Suprapubic skin (tissue), 4 donors: ENCODE measurements around the gene IL17F. TPM values are rescaled to one million over a fixed set of nuclear protein-coding genes. Genes with fewer than 3 reads are reported as not detected.
"Not testable (repeated sequence)": the region's sequence is repeated elsewhere in the genome, so short reads cannot be mapped to it uniquely, and the experiment has no call there.

ENCODE experiments used
- DNase-seq, 2 donors: peaks; one replicate each; pipeline ENCODE4 v3.0.0-alpha.2; 2019; ENCODE audit warnings: low spot score in 2 of 2
- H3K27ac ChIP-seq: fragments of 200-600 bp; sonication (generic); one replicate; pipeline ENCODE4 v1.5.1; 2019
- H3K27me3 ChIP-seq: fragments of 200-600 bp; sonication (generic); one replicate; pipeline ENCODE4 v1.5.1; 2019
- H3K36me3 ChIP-seq: fragments of 200-600 bp; sonication (generic); one replicate; pipeline ENCODE4 v1.5.1; 2019
- H3K4me1 ChIP-seq: fragments of 200-600 bp; sonication (generic); one replicate; pipeline ENCODE4 v1.5.1; 2019
- H3K4me3 ChIP-seq: fragments of 200-600 bp; sonication (generic); one replicate; pipeline ENCODE4 v1.5.1; 2019; ENCODE audit warnings: mild to moderate bottlenecking
- H3K9me3 ChIP-seq: fragments of 200-600 bp; sonication (generic); one replicate; pipeline ENCODE4 v1.5.1; 2019
- EP300 ChIP-seq: sonication (generic); formaldehyde crosslinking; IDR thresholded peaks from one replicate; pipeline ENCODE4 v1.6.1; 2017; ENCODE audit warnings: antibody characterized with exemption
- POLR2A ChIP-seq, 2 donors: fragments of 450-650 bp; IDR thresholded peaks; one replicate each; pipeline ENCODE4 v1.6.1; 2017; ENCODE audit warnings: antibody characterized with exemption in 2 of 2, mild to moderate bottlenecking in 2 of 2, moderate library complexity in 2 of 2
- POLR2AphosphoS5 ChIP-seq, 3 donors: sonication (generic); formaldehyde crosslinking; IDR thresholded peaks; one replicate each; pipeline ENCODE4 v1.6.1; 2017; ENCODE audit warnings: antibody characterized with exemption in 3 of 3
- WGBS: methylation state at CpG from one replicate; pipeline ENCODE4 v1.1.5; 2018; 5-methylcytosine and 5-hydroxymethylcytosine counted together
- total RNA-seq, 4 donors: library from RNA; depleted of rRNA; stranded (reverse); fragments of >200 nt; gene quantifications; one replicate each; pipeline ENCODE4 v1.1.0, GENCODE V29; 2016
- TF ChIP-seq, protein P1 (sequence below), 2 donors: fragments of 200-600 bp in 1 of 2; fragments of 450-650 bp in 1 of 2; sonication (generic) in 1 of 2; IDR thresholded peaks; one replicate each; pipeline ENCODE4 v1.5.1; 2016 to 2019; ENCODE audit warnings: antibody characterized with exemption in 2 of 2, mild to moderate bottlenecking in 1 of 2, moderate library complexity in 1 of 2

Gene IL17F
- total RNA-seq, 4 donors from 2014 or later, result not detected

DNA sequence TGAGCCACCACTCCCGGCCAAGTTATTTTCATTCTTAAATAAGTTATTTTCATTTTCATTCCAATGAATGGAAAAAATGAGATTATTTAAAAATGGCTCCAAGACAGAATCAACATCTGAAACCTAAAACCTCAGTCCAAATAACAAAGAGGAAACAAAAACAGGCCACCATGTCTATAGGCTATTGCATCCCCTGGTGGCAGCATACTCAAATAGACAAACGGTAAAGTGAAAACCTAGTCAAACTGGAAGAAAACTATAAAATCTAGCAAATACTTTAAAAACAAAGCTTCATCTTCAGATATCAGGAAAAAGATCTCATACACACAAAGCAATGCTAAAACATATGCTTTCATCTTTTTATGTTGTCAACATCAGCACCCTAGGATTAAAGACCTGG, 37.2 kb downstream of the IL17F start:
- Histone ChIP-seq H3K9me3 (no peaks in the 10 kb centered on the region), H3K27me3 (peaks cover 3% of the 10 kb centered on the region), H3K27ac (no peak overlapping the region), H3K36me3 (no peaks in the 10 kb centered on the region), H3K4me3 (no peak overlapping the region), H3K4me1 (no peaks in the 10 kb centered on the region)
- TF ChIP-seq EP300, result no peak
- no peak for TF ChIP-seq POLR2AphosphoS5 (IDR thresholded peaks at IDR 0.05)
- TF ChIP-seq, protein P1, sequence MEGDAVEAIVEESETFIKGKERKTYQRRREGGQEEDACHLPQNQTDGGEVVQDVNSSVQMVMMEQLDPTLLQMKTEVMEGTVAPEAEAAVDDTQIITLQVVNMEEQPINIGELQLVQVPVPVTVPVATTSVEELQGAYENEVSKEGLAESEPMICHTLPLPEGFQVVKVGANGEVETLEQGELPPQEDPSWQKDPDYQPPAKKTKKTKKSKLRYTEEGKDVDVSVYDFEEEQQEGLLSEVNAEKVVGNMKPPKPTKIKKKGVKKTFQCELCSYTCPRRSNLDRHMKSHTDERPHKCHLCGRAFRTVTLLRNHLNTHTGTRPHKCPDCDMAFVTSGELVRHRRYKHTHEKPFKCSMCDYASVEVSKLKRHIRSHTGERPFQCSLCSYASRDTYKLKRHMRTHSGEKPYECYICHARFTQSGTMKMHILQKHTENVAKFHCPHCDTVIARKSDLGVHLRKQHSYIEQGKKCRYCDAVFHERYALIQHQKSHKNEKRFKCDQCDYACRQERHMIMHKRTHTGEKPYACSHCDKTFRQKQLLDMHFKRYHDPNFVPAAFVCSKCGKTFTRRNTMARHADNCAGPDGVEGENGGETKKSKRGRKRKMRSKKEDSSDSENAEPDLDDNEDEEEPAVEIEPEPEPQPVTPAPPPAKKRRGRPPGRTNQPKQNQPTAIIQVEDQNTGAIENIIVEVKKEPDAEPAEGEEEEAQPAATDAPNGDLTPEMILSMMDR (IDR thresholded peaks at IDR 0.05), result no peak
- no peak for TF ChIP-seq POLR2A (IDR thresholded peaks at IDR 0.05)
- WGBS, result 93% methylated on average over 2 of the region's 2 CpGs
- no peak for DNase-seq

GRCh38 chr6:52201493-52201892, 42.8 kb downstream of the IL17F start:
- Histone ChIP-seq H3K9me3 (no peaks in the 10 kb centered on the region), H3K36me3 (no peaks in the 10 kb centered on the region), H3K4me1 (no peaks in the 10 kb centered on the region), H3K27ac (no peak overlapping the region), H3K27me3 (no peaks in the 10 kb centered on the region), H3K4me3 (no peak overlapping the region)
- no peak for DNase-seq
- no peak for TF ChIP-seq POLR2A (IDR thresholded peaks at IDR 0.05)
- TF ChIP-seq, protein P1 (IDR thresholded peaks at IDR 0.05), result no peak
- no peak for TF ChIP-seq EP300
- TF ChIP-seq POLR2AphosphoS5 (IDR thresholded peaks at IDR 0.05), result no peak

- TF ChIP-seq POLR2A (IDR thresholded peaks at IDR 0.05) (no peak), EP300 (no peak), POLR2AphosphoS5 (IDR thresholded peaks at IDR 0.05) (no peak)
- TF ChIP-seq, protein P1 (IDR thresholded peaks at IDR 0.05), result no peak
- DNase-seq, result no peak
- Histone ChIP-seq H3K36me3 (no peaks in the 10 kb centered on the region), H3K27me3 (no peaks in the 10 kb centered on the region), H3K4me3 (no peak overlapping the region), H3K27ac (no peak overlapping the region), H3K9me3 (no peaks in the 10 kb centered on the region), H3K4me1 (no peaks in the 10 kb centered on the region)
- 75% methylated on average over 1 of the region's 1 CpG for WGBS
Measured at GRCh38 chr6:52201046-52201445, 43.3 kb downstream of the IL17F start.

DNA sequence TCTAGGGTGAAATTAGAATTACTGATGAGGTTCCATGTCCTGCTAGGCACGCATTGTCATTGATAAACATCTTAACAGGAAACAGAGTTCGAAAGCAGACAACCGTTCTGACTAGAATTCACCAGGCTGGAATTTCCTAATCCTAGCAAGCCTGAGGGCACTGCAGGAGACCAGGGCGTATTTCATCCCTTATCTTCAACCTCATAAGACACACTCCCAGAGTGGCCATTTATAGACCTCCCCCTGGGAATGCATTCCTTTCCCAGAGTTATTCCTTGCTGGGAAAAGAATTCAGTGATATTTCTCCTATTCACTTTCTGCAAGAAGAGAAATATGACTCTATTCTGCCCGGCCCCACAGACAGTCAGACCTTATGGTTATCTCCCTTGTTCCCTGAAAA, 44.2 kb downstream of the IL17F start:
- not testable (repeated sequence) for H3K4me1 ChIP-seq

DNA sequence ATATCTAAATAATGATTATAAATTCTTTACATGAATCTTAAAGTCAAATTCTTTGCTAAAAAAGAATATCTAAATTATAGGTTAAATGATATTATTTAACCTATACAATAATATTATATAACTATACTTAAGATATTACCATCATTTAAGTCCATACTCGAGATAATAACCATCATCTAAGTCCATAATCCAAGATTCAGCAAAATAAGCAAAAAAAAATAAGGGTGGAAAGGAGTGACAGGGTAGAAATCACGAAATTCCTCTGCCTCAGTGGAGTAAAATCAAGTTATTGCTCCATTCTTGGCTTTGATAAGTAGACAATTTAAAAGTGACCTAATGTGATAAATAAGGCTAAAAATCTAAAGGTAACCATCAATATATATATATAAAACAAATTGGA, 48.4 kb downstream of the IL17F start:
- TF ChIP-seq, protein P1 (IDR thresholded peaks at IDR 0.05), result no peak
- TF ChIP-seq EP300 (no peak), POLR2AphosphoS5 (IDR thresholded peaks at IDR 0.05) (no peak)
- H3K36me3 ChIP-seq, result no peaks in the 10 kb centered on the region
- H3K4me3 ChIP-seq, result no peak overlapping the region
- no peak overlapping the region for H3K27ac ChIP-seq
- H3K27me3 ChIP-seq, result no peaks in the 10 kb centered on the region
- DNase-seq, result no peak
- no peaks in the 10 kb centered on the region for H3K4me1 ChIP-seq
- H3K9me3 ChIP-seq, result no peaks in the 10 kb centered on the region
- 49% methylated on average over 2 of the region's 2 CpGs for WGBS

More for the DNA sequence above, 44.2 kb downstream of the IL17F start:
- not testable (repeated sequence) for H3K27ac ChIP-seq, H3K9me3 ChIP-seq, DNase-seq, H3K4me3 ChIP-seq, H3K36me3 ChIP-seq, H3K27me3 ChIP-seq
- 41% methylated on average over 5 of the region's 5 CpGs for WGBS

GRCh38 chr6:52191824-52192223, 52.5 kb downstream of the IL17F start:
- WGBS, result 79% methylated on average over 3 of the region's 3 CpGs
- H3K36me3 ChIP-seq, result no peaks in the 10 kb centered on the region
- H3K4me1 ChIP-seq, result no peaks in the 10 kb centered on the region
- no peak overlapping the region for H3K4me3 ChIP-seq
- no peaks in the 10 kb centered on the region for H3K9me3 ChIP-seq
- H3K27ac ChIP-seq, result no peak overlapping the region
- TF ChIP-seq EP300 (no peak), POLR2AphosphoS5 (IDR thresholded peaks at IDR 0.05) (no peak), POLR2A (IDR thresholded peaks at IDR 0.05) (no peak)
- TF ChIP-seq, protein P1 (IDR thresholded peaks at IDR 0.05), result no peak
- DNase-seq, result no peak
- H3K27me3 ChIP-seq, result no peaks in the 10 kb centered on the region
